Measurements from ENCODE around the gene PRLR. TPM values are rescaled to one million over a fixed set of nuclear protein-coding genes. Genes with fewer than 3 reads are reported as not detected.

Gene PRLR
- total and polyA plus RNA-seq, 9 of the 15 experiments (the other 6 are each of a cell fraction or from before 2014, with no cell fraction given): 0.02 TPM; not detected in 8

GRCh38 chr5:35066260-35066795, 164.0 kb downstream of the PRLR start:
- DNase-seq (ENCODE audit: extremely low read depth in 1 of 4, low spot score in 3 of 4) (no peak), FAIRE-seq (no peak), ATAC-seq (no peak)
- TF ChIP-seq STAT5A (IDR thresholded peaks at IDR 0.05; ENCODE audit: borderline replicate concordance, low read length): no peak
- TF ChIP-seq KLF1 (tag; IDR thresholded peaks at IDR 0.05): no peak
- TF ChIP-seq SRSF7 (optimal IDR thresholded peaks at IDR 0.05; ENCODE audit: low read depth, low read length): no peak
- TF ChIP-seq ZEB2 (IDR thresholded peaks at IDR 0.05): no peak
- no peak for TF ChIP-seq ARID3A (IDR thresholded peaks at IDR 0.05; ENCODE audit: borderline replicate concordance, low read depth, low read length)
- Histone ChIP-seq H2AFZ (ENCODE audit: low read depth, low read length) (no peak overlapping the region), H3K27me3 (ENCODE audit: control insufficient read depth in 2 of 2, insufficient read depth in 2 of 2, low read length in 2 of 2) (no peaks in the 10 kb centered on the region), H3K4me3 (no peak overlapping the region), H3K27ac (ENCODE audit: extremely low read depth, low read depth, low read length) (no peak overlapping the region), H3K9me1 (ENCODE audit: control insufficient read depth, insufficient read depth, low read length) (no peaks in the 10 kb centered on the region), H3K9ac (ENCODE audit: insufficient read depth in 1 of 2, low read depth in 2 of 2, low read length in 2 of 2) (no peak overlapping the region), H3K9me3 (replicated peaks; ENCODE audit: control insufficient read depth, insufficient read depth, low read depth, low read length) (no peaks in the 10 kb centered on the region), H3K36me3 (ENCODE audit: control insufficient read depth, insufficient read depth, low read length) (no peaks in the 10 kb centered on the region), H3K4me1 (replicated peaks in 1 of 2; ENCODE audit: control insufficient read depth in 2 of 2, insufficient read depth in 2 of 2, low read length in 2 of 2) (no peaks in the 10 kb centered on the region), H3K4me2 (ENCODE audit: insufficient read depth, low read length) (no peak overlapping the region), H4K20me1 (replicated peaks; ENCODE audit: control insufficient read depth, insufficient read depth, low read length) (no peaks in the 10 kb centered on the region), H3K79me2 (ENCODE audit: control insufficient read depth, insufficient read depth, low read length) (no peaks in the 10 kb centered on the region)
- ChIA-PET POLR2A (no interaction called here), CTCF (ENCODE audit: low intra/inter-chr PET ratio) (no interaction called here)
- BruUV-seq (replicated peaks): no TSS peak
- WGBS (ENCODE audit: insufficient coverage, low coverage, missing lambda C conversion rate): 0% methylated on average over 3 of the region's 5 CpGs
- in situ Hi-C loops (cut with MboI) (no loop called here), intact Hi-C loops (cut with micrococcal nuclease) (no loop called here)

Measured in K562 (cell line).